ENCODE measurements around the gene SAMHD1. TPM values are rescaled to one million over a fixed set of nuclear protein-coding genes. Genes with fewer than 3 reads are reported as not detected.

SAMHD1 gene
- total RNA-seq, 4 donors from 2014 or later = 348 to 854 (median 449) TPM

- TF ChIP-seq POLR2A (IDR thresholded peaks at IDR 0.05) = no peak
- TF ChIP-seq CTCF (IDR thresholded peaks at IDR 0.05) = peak in 3 of 4 experiments; percentile 91 to 97 (median 92)
- TF ChIP-seq EP300 (IDR thresholded peaks at IDR 0.05) = no peak
- peak; percentile 42 for TF ChIP-seq POLR2AphosphoS5 (IDR thresholded peaks at IDR 0.05)
- H3K36me3 ChIP-seq = peaks cover 0 to 36% of the 10 kb centered on the region in 2 donors
- WGBS, 2 donors (ENCODE audit: low coverage in 1 of 2) = 23 to 50% methylated on average over 6 to 8 of the region's 24 CpGs
- H3K27me3 ChIP-seq = no peaks in the 10 kb centered on the region
- H3K4me3 ChIP-seq = no peak overlapping the region
- peak; percentile 81 for ATAC-seq
- peaks cover 0 to 15% (median 0%) of the 10 kb centered on the region in 3 donors for H3K4me1 ChIP-seq
- no peaks in the 10 kb centered on the region for H3K9me3 ChIP-seq
- H3K27ac ChIP-seq = peak overlapping the region in 3 of 4 donors; percentile 27 to 48 (median 45)
These were observed 64.4 kb downstream of the SAMHD1 start for GRCh38 chr20:36886859-36887751.

GRCh38 chr20:36885356-36885755 lies 66.2 kb downstream of the SAMHD1 start:
- no peak for ATAC-seq
- WGBS, 2 donors (ENCODE audit: low coverage in 1 of 2) = 40 to 55% methylated on average over 4 to 8 of the region's 8 CpGs
- Histone ChIP-seq H3K4me3 (no peak overlapping the region), H3K27ac (no peak overlapping the region), H3K4me1 (peaks cover 0 to 15% (median 0%) of the 10 kb centered on the region in 3 donors), H3K9me3 (no peaks in the 10 kb centered on the region), H3K27me3 (no peaks in the 10 kb centered on the region), H3K36me3 (peaks cover 0 to 18% of the 10 kb centered on the region in 2 donors)
- no peak for TF ChIP-seq EP300 (IDR thresholded peaks at IDR 0.05)
- peak in 1 of 4 experiments; percentile 20 for TF ChIP-seq CTCF (IDR thresholded peaks at IDR 0.05)

- no peak for ATAC-seq
- no peak for TF ChIP-seq POLR2A (IDR thresholded peaks at IDR 0.05)
- no peak for TF ChIP-seq POLR2AphosphoS5 (IDR thresholded peaks at IDR 0.05)
- no peak for TF ChIP-seq CTCF (IDR thresholded peaks at IDR 0.05)
- no peak for TF ChIP-seq EP300 (IDR thresholded peaks at IDR 0.05)
- H3K27me3 ChIP-seq = no peaks in the 10 kb centered on the region
- H3K4me3 ChIP-seq = no peak overlapping the region
- peaks cover 0 to 15% (median 0%) of the 10 kb centered on the region in 3 donors for H3K4me1 ChIP-seq
- 69 to 78% methylated on average over 4 of the region's 6 CpGs for WGBS, 2 donors (ENCODE audit: low coverage in 1 of 2)
- no peak overlapping the region for H3K27ac ChIP-seq
- H3K9me3 ChIP-seq = no peaks in the 10 kb centered on the region
- peaks cover 0 to 5% of the 10 kb centered on the region in 2 donors for H3K36me3 ChIP-seq
These were observed 67.5 kb downstream of the SAMHD1 start for GRCh38 chr20:36883977-36884535.

GRCh38 chr20:36881888-36882287 lies 69.6 kb downstream of the SAMHD1 start:
- Histone ChIP-seq H3K4me3 (no peak overlapping the region), H3K9me3 (no peaks in the 10 kb centered on the region), H3K36me3 (no peaks in the 10 kb centered on the region), H3K27me3 (no peaks in the 10 kb centered on the region), H3K27ac (no peak overlapping the region), H3K4me1 (peaks cover 0 to 4% (median 0%) of the 10 kb centered on the region in 3 donors)
- 67 to 70% methylated on average over 3 to 4 of the region's 4 CpGs for WGBS, 2 donors (ENCODE audit: low coverage in 1 of 2)
- no peak for ATAC-seq
- TF ChIP-seq CTCF (IDR thresholded peaks at IDR 0.05) = no peak
- no peak for TF ChIP-seq POLR2AphosphoS5 (IDR thresholded peaks at IDR 0.05)
- no peak for TF ChIP-seq POLR2A (IDR thresholded peaks at IDR 0.05)
- TF ChIP-seq EP300 (IDR thresholded peaks at IDR 0.05) = no peak
